ENCODE data around the gene SORT1. TPM values are rescaled to one million over a fixed set of nuclear protein-coding genes. Genes with fewer than 3 reads are reported as not detected.
A peak's percentile ranks its signal among the peaks of the same experiment; 100 is the strongest.

Gene SORT1
- total RNA-seq, 1 donor from 2014 or later: 7.9 TPM

- Histone ChIP-seq H3K4me3 (ENCODE audit: low read depth, low read length) (no peak overlapping the region), H3K27me3 (ENCODE audit: control insufficient read depth, insufficient read depth, low read length) (no peaks in the 10 kb centered on the region), H3K36me3 (ENCODE audit: control insufficient read depth, insufficient read depth, low read length) (no peaks in the 10 kb centered on the region)
- TF ChIP-seq CTCF (IDR thresholded peaks at IDR 0.05; ENCODE audit: insufficient read depth, low read length, severe bottlenecking): no peak
- FAIRE-seq (no peak), DNase-seq (ENCODE audit: low read depth) (no peak)
These were observed 25.4 kb downstream of the SORT1 start for GRCh38 chr1:109372281-109372680.

GRCh38 chr1:109371341-109371739 lies 26.4 kb downstream of the SORT1 start:
- Histone ChIP-seq H3K27me3 (ENCODE audit: control insufficient read depth, insufficient read depth, low read length) (no peaks in the 10 kb centered on the region), H3K36me3 (ENCODE audit: control insufficient read depth, insufficient read depth, low read length) (no peaks in the 10 kb centered on the region), H3K4me3 (ENCODE audit: low read depth, low read length) (no peak overlapping the region)
- FAIRE-seq (no peak), DNase-seq (ENCODE audit: low read depth) (peak; percentile 48)
- TF ChIP-seq CTCF (IDR thresholded peaks at IDR 0.05; ENCODE audit: insufficient read depth, low read length, severe bottlenecking): no peak

- Histone ChIP-seq H3K27me3 (ENCODE audit: control insufficient read depth, insufficient read depth, low read length) (no peaks in the 10 kb centered on the region), H3K36me3 (ENCODE audit: control insufficient read depth, insufficient read depth, low read length) (no peaks in the 10 kb centered on the region), H3K4me3 (ENCODE audit: low read depth, low read length) (no peak overlapping the region)
- TF ChIP-seq CTCF (IDR thresholded peaks at IDR 0.05; ENCODE audit: insufficient read depth, low read length, severe bottlenecking): no peak
- FAIRE-seq (no peak), DNase-seq (ENCODE audit: low read depth) (peak; percentile 77)
These were observed 26.9 kb downstream of the SORT1 start for GRCh38 chr1:109370712-109371340.

- no peaks in the 10 kb centered on the region for H3K36me3 ChIP-seq (ENCODE audit: control insufficient read depth, insufficient read depth, low read length)
- H3K27me3 ChIP-seq (ENCODE audit: control insufficient read depth, insufficient read depth, low read length): no peaks in the 10 kb centered on the region
- TF ChIP-seq CTCF (IDR thresholded peaks at IDR 0.05; ENCODE audit: insufficient read depth, low read length, severe bottlenecking): no peak
- FAIRE-seq: no peak
- H3K4me3 ChIP-seq (ENCODE audit: low read depth, low read length): no peak overlapping the region
- DNase-seq (ENCODE audit: low read depth): no peak
These were observed 28.5 kb downstream of the SORT1 start for GRCh38 chr1:109369167-109369746.

GRCh38 chr1:109368464-109368863 lies 29.3 kb downstream of the SORT1 start:
- DNase-seq (ENCODE audit: low read depth) (no peak), FAIRE-seq (no peak)
- H3K4me3 ChIP-seq (ENCODE audit: low read depth, low read length): no peak overlapping the region
- H3K27me3 ChIP-seq (ENCODE audit: control insufficient read depth, insufficient read depth, low read length): no peaks in the 10 kb centered on the region
- no peak for TF ChIP-seq CTCF (IDR thresholded peaks at IDR 0.05; ENCODE audit: insufficient read depth, low read length, severe bottlenecking)
- H3K36me3 ChIP-seq (ENCODE audit: control insufficient read depth, insufficient read depth, low read length): no peaks in the 10 kb centered on the region

GRCh38 chr1:109367626-109368025 lies 30.1 kb downstream of the SORT1 start:
- Histone ChIP-seq H3K27me3 (ENCODE audit: control insufficient read depth, insufficient read depth, low read length) (no peaks in the 10 kb centered on the region), H3K36me3 (ENCODE audit: control insufficient read depth, insufficient read depth, low read length) (no peaks in the 10 kb centered on the region), H3K4me3 (ENCODE audit: low read depth, low read length) (no peak overlapping the region)
- FAIRE-seq (no peak), DNase-seq (ENCODE audit: low read depth) (no peak)
- no peak for TF ChIP-seq CTCF (IDR thresholded peaks at IDR 0.05; ENCODE audit: insufficient read depth, low read length, severe bottlenecking)
